A549 (cell line): ENCODE measurements around the gene SNF8.

Experiments
- KDM5A ChIP-seq: fragments of 200-600 bp; sonication (generic); IDR thresholded peaks from 2 replicates; pipeline ENCODE4 v1.6.1; 2016; ENCODE audit warnings: antibody characterized with exemption, mild to moderate bottlenecking
- MYC ChIP-seq: IDR thresholded peaks from 2 replicates; pipeline ENCODE4 v1.6.1; 2012; ENCODE audit warnings: mild to moderate bottlenecking, inconsistent platforms, low read length, improper control_type of control experiment, borderline replicate concordance
- POLR2A ChIP-seq: IDR thresholded peaks from 2 replicates; pipeline ENCODE4 v1.6.1; 2012; ENCODE audit warnings: mild to moderate bottlenecking, low read length

DNA sequence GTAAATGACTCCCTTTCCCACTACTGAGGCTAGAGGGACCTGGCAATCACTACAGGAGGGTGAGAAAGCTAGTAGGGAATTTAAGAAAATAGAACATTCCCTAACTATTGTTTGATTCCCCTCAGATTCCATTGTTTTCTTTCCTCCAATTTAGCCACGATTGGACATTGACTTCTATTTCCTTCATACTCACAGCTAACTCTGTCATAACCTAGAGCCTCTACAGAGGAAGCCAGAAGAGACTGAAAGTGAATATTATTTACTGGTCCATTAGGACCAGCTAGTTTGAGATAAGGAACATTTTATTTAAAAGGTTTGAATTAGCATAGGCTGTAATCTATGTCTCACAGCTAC is 14.9 kb downstream of the SNF8 start:
- TF ChIP-seq POLR2A = no peak
- no peak for TF ChIP-seq KDM5A
- TF ChIP-seq MYC = no peak
